Lower lobe of right lung (tissue), 2 donors: ENCODE measurements around the gene AXDND1. TPM values are rescaled to one million over a fixed set of nuclear protein-coding genes. Genes with fewer than 3 reads are reported as not detected.

Source experiments
- ATAC-seq, 2 donors: fragments of 200-7000 bp; cut with Tn5 transposase; one replicate each; pipeline ENCODE4 v1.9.1; 2020 to 2022; ENCODE audit warnings: mild to moderate bottlenecking in 2 of 2, moderate library complexity in 2 of 2
- DNase-seq: peaks from one replicate; pipeline ENCODE4 v3.0.0-alpha.2; 2020
- H3K27ac ChIP-seq: fragments of 200-600 bp; one replicate; pipeline ENCODE4 v1.8.0; 2022
- H3K27me3 ChIP-seq: fragments of 200-600 bp; one replicate; pipeline ENCODE4 v1.8.0; 2022; ENCODE audit warnings: low read depth
- H3K36me3 ChIP-seq: fragments of 200-600 bp; one replicate; pipeline ENCODE4 v1.8.0; 2022; ENCODE audit warnings: mild to moderate bottlenecking
- H3K4me1 ChIP-seq: fragments of 200-600 bp; one replicate; pipeline ENCODE4 v1.8.0; 2022
- H3K4me3 ChIP-seq: fragments of 200-600 bp; one replicate; pipeline ENCODE4 v1.8.0; 2022; ENCODE audit warnings: mild to moderate bottlenecking
- H3K9me3 ChIP-seq: fragments of 200-600 bp; one replicate; pipeline ENCODE4 v1.8.0; 2022
- intact Hi-C: fragments of 100-400 bp; cut with DNase I; formaldehyde crosslinking; loops from one replicate; pipeline ENCODE4 v1.11.0; 2022
- total RNA-seq: library from RNA; stranded (reverse); fragmentation: NEBNext Ultra II Directional; extraction: Animal tissue kit (Norgen Biotek cat#: 25700); gene quantifications from one replicate; pipeline ENCODE4 v1.2.1, GENCODE V29; 2021
- TF ChIP-seq, protein P1 (sequence below): fragments of 200-600 bp; IDR thresholded peaks from one replicate; pipeline ENCODE4 v1.8.0; 2022; ENCODE audit warnings: antibody characterized with exemption, mild to moderate bottlenecking
- donor health status: DM: no; HTN: yes; CAD: no; lungs with severe emphysema.

Gene AXDND1
- total RNA-seq, 1 donor from 2014 or later: 0.59 TPM

GRCh38 chr1:179337288-179337687 lies 28.5 kb upstream of the AXDND1 start:
- H3K9me3 ChIP-seq: no peaks in the 10 kb centered on the region
- no peak for DNase-seq
- ATAC-seq: no peak
- no peaks in the 10 kb centered on the region for H3K27me3 ChIP-seq
- TF ChIP-seq, protein P1, sequence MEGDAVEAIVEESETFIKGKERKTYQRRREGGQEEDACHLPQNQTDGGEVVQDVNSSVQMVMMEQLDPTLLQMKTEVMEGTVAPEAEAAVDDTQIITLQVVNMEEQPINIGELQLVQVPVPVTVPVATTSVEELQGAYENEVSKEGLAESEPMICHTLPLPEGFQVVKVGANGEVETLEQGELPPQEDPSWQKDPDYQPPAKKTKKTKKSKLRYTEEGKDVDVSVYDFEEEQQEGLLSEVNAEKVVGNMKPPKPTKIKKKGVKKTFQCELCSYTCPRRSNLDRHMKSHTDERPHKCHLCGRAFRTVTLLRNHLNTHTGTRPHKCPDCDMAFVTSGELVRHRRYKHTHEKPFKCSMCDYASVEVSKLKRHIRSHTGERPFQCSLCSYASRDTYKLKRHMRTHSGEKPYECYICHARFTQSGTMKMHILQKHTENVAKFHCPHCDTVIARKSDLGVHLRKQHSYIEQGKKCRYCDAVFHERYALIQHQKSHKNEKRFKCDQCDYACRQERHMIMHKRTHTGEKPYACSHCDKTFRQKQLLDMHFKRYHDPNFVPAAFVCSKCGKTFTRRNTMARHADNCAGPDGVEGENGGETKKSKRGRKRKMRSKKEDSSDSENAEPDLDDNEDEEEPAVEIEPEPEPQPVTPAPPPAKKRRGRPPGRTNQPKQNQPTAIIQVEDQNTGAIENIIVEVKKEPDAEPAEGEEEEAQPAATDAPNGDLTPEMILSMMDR: no peak
- peaks cover 64% of the 10 kb centered on the region for H3K36me3 ChIP-seq
- H3K27ac ChIP-seq: no peak overlapping the region
- H3K4me3 ChIP-seq: no peak overlapping the region
- intact Hi-C loops: no loop called here
- H3K4me1 ChIP-seq: no peaks in the 10 kb centered on the region

DNA sequence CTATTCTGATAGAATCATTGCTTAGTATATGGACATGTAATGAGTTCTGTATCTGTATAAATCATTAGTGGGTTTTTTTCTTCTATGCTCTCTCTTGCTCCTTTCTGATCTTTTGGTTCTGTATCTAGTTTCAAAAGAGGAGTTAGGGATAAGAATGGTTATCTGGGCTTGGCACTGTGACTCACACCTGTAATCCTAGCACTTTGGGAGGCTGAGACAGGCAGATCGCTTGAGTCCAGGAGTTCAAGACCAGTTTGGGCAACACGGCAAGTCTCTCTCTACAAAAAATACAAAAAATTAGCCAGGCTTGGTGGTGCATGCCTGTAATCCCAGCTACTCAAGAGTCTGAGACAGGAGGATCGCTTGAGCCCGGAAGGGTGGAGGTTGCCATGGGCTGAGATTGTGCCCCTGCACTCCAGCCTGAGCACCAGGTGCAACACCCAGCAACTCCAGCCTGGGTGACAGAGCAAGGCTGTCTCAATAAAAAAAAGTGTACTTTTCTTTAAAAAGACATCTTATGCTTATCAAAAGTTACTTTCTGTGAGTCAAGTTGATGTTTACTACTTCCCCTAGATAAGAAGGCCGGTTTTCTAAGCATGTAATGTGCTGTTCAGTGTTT lies 27.7 kb upstream of the AXDND1 start:
- TF ChIP-seq, protein P1: no peak
- H3K4me3 ChIP-seq: no peak overlapping the region
- H3K4me1 ChIP-seq: no peaks in the 10 kb centered on the region
- H3K27ac ChIP-seq: no peak overlapping the region
- intact Hi-C loops: no loop called here
- H3K36me3 ChIP-seq: peaks cover 71% of the 10 kb centered on the region
- H3K27me3 ChIP-seq: no peaks in the 10 kb centered on the region
- DNase-seq: no peak
- no peak for ATAC-seq
- H3K9me3 ChIP-seq: no peaks in the 10 kb centered on the region

GRCh38 chr1:179340918-179341317 lies 24.9 kb upstream of the AXDND1 start:
- Histone ChIP-seq H3K4me1 (no peaks in the 10 kb centered on the region), H3K27ac (no peak overlapping the region), H3K4me3 (no peak overlapping the region), H3K36me3 (peaks cover 91% of the 10 kb centered on the region), H3K27me3 (no peaks in the 10 kb centered on the region), H3K9me3 (no peaks in the 10 kb centered on the region)
- DNase-seq: no peak
- TF ChIP-seq, protein P1: no peak
- intact Hi-C loops: no loop called here
- ATAC-seq: no peak

GRCh38 chr1:179341943-179342547 lies 23.7 kb upstream of the AXDND1 start:
- Histone ChIP-seq H3K4me1 (no peaks in the 10 kb centered on the region), H3K36me3 (peaks cover 91% of the 10 kb centered on the region), H3K9me3 (no peaks in the 10 kb centered on the region), H3K4me3 (no peak overlapping the region), H3K27me3 (no peaks in the 10 kb centered on the region), H3K27ac (no peak overlapping the region)
- ATAC-seq (no peak), DNase-seq (no peak)
- TF ChIP-seq, protein P1: no peak
- intact Hi-C loops: no loop called here

- H3K27me3 ChIP-seq: no peaks in the 10 kb centered on the region
- no peak for ATAC-seq
- peaks cover 91% of the 10 kb centered on the region for H3K36me3 ChIP-seq
- no peak overlapping the region for H3K27ac ChIP-seq
- no peaks in the 10 kb centered on the region for H3K9me3 ChIP-seq
- no peaks in the 10 kb centered on the region for H3K4me1 ChIP-seq
- H3K4me3 ChIP-seq: no peak overlapping the region
- TF ChIP-seq, protein P1: no peak
- no peak for DNase-seq
- intact Hi-C loops: no loop called here
Measured at GRCh38 chr1:179342740-179343404, 22.9 kb upstream of the AXDND1 start.
